T-helper 17 cell (primary cell): Measurements from ENCODE around the gene S100A4. TPM values are rescaled to one million over a fixed set of nuclear protein-coding genes. Genes with fewer than 3 reads are reported as not detected.

ENCODE experiments used
- total RNA-seq, 4 donors: library from RNA in 2 of 4; stranded (reverse) in 2 of 4; gene quantifications; one replicate each; pipeline ENCODE4 v1.2.3 and lab custom pipeline; 2022 to 2026

S100A4 gene
- total RNA-seq, 2 donors from 2014 or later = 935 to 1,018 TPM

Other genes starting within 250 kb of the S100A4 start
- not detected for gene PGLYRP3, start 232.9 kb downstream of the S100A4 start, total RNA-seq
- gene PGLYRP4, start 197.0 kb downstream of the S100A4 start, total RNA-seq = not detected
- gene S100A9, start 188.0 kb downstream of the S100A4 start, total RNA-seq = 100 to 1,000 TPM in 1 of 2 donors, 10 to 100 TPM in 1; 11.9 to 138 TPM
- gene S100A12, start 170.2 kb downstream of the S100A4 start, total RNA-seq = 1 to 10 TPM; 2.0 to 9.1 TPM
- 100 to 1,000 TPM in 1 of 2 donors, 1 to 10 TPM in 1; 4.6 to 110 TPM for gene S100A8, start 154.7 kb downstream of the S100A4 start, total RNA-seq
- not detected for gene S100A7A, start 129.3 kb downstream of the S100A4 start, total RNA-seq
- not detected for gene S100A7, start 85.2 kb downstream of the S100A4 start, total RNA-seq
- gene S100A6, start 9.8 kb downstream of the S100A4 start, total RNA-seq = 100 to 1,000 TPM; 303 to 331 TPM
- gene S100A5, start 4.9 kb downstream of the S100A4 start, total RNA-seq = 1 to 10 TPM in 1 of 2 donors, not detected in 1; 1.1 TPM
- not detected for gene S100A3, start 3.5 kb upstream of the S100A4 start, total RNA-seq
- under 1 TPM in 1 of 2 donors, not detected in 1; 0.52 TPM for gene S100A2, start 20.0 kb upstream of the S100A4 start, total RNA-seq
- gene S100A16, start 67.3 kb upstream of the S100A4 start, total RNA-seq = not detected
- gene S100A14, start 70.5 kb upstream of the S100A4 start, total RNA-seq = not detected
- gene S100A13, start 81.7 kb upstream of the S100A4 start, total RNA-seq = 1 to 10 TPM; 3.1 to 4.6 TPM
- not detected for gene S100A1, start 82.6 kb upstream of the S100A4 start, total RNA-seq
- 10 to 100 TPM; 82.0 to 82.4 TPM for gene CHTOP, start 88.3 kb upstream of the S100A4 start, total RNA-seq
- gene SNAPIN, start 112.9 kb upstream of the S100A4 start, total RNA-seq = 10 to 100 TPM; 17.6 to 18.2 TPM
- gene ILF2, start 125.2 kb upstream of the S100A4 start, total RNA-seq = 100 to 1,000 TPM; 136 to 142 TPM
- not detected for gene NPR1, start 132.9 kb upstream of the S100A4 start, total RNA-seq
- 10 to 100 TPM; 33.6 to 47.6 TPM for gene INTS3, start 182.2 kb upstream of the S100A4 start, total RNA-seq
- 10 to 100 TPM in 1 of 2 donors, 1 to 10 TPM in 1; 7.4 to 10.0 TPM for gene SLC27A3, start 229.6 kb upstream of the S100A4 start, total RNA-seq